ENCODE results near the gene C3orf33.

C3orf33 gene

GRCh38 chr3:155739154-155739553 is 66.9 kb downstream of the C3orf33 start:
- no peak for DNase-seq

GRCh38 chr3:155738580-155739076 is 67.5 kb downstream of the C3orf33 start:
- no peak for DNase-seq

DNA sequence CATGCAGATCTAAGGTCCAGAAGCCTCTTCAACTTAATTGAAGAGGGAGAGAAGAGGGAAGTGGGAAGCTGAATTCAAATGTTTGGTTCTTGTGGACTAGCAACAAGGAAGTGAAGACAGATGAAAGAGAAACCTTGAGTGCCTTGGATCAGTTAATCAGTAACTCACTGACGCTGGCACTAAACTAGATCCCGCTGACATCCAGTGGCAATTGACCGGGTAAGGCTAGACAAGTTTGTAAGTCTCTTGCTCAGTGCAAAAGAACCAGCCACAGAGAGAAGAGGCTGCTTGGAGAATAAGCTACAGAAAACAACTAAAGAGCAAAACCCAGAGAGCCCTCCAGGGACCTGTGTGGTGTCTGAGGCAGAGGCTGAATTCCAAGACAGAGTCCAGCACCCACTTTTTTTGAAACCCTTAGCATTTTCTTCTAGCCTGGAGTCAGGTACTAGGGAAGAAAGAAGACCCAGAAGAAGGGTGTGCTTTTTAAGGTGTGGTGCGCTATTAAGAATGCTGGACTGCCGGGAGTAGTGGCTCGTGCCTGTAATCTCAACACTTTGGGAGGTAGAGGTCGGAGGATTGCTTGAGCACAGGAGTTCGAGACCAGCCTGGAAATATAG is 68.1 kb downstream of the C3orf33 start:
- no peak for DNase-seq

DNA sequence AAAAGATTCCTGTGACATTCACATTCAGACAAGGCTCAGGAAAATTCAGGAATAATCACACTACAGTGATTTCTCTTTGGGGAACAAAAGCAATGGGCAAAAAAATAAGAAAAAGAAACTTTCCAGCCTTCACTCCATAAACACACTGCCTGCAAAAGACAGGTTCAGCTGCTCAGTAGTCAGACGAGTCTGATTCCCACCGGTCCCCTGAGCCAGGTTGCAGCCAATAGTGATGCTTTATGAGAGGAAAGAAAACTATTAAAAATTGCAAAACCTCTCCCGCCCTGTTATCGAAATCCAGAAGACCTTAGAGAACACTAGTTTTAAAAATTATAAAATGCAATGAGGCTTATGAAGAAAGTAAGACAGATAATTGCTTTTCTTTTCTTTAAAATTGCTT is 69.7 kb downstream of the C3orf33 start:
- DNase-seq = no peak

GRCh38 chr3:155730843-155731242 is 75.2 kb downstream of the C3orf33 start:
- no peak for DNase-seq

DNA sequence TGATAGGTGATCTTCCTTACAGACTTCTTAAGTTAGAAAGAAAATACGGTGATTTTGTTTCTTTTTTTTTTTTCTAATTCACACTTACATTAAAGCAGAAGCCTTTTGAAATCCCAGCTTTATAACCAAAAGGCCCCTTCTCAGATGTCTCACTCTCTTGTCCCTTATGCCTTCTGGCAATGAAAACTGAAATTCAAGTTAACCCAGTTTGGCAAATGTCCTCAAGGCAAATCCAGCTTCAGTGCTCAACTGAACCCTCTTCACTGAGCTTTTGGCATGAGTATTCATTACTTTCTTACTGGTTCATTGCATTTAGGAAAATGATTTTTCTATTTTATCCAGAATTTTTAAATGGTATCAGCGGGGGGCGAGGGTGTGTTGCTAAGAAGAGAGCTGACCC is 78.2 kb downstream of the C3orf33 start:
- no peak for DNase-seq

- DNase-seq = no peak
Observed at GRCh38 chr3:155714295-155714718, 91.8 kb downstream of the C3orf33 start.

Measured in NCI-H2081 treated with DMSO at 0.1 percent for 48 hours (cell line).